HL-60 (cell line): Measurements from ENCODE around the gene HELT.

Experiments
- POLR2AphosphoS5 ChIP-seq: IDR thresholded peaks from 2 replicates; pipeline ENCODE4 v1.6.1; 2012; ENCODE audit warnings: low read depth
- SPI1 ChIP-seq: IDR thresholded peaks from 2 replicates; pipeline ENCODE4 v1.6.1; 2012; ENCODE audit warnings: low read depth, mild to moderate bottlenecking, borderline replicate concordance
- TF ChIP-seq, protein P1 (sequence below): IDR thresholded peaks from one replicate; pipeline ENCODE4 v1.5.1; 2011; ENCODE audit warnings: low read length, control low read depth, inconsistent platforms; ENCODE audit not compliant: insufficient read depth
- TF ChIP-seq, protein P2 (sequence below): IDR thresholded peaks from 2 replicates; pipeline ENCODE4 v1.6.1; 2012; ENCODE audit warnings: low read depth; ENCODE audit not compliant: insufficient replicate concordance

DNA sequence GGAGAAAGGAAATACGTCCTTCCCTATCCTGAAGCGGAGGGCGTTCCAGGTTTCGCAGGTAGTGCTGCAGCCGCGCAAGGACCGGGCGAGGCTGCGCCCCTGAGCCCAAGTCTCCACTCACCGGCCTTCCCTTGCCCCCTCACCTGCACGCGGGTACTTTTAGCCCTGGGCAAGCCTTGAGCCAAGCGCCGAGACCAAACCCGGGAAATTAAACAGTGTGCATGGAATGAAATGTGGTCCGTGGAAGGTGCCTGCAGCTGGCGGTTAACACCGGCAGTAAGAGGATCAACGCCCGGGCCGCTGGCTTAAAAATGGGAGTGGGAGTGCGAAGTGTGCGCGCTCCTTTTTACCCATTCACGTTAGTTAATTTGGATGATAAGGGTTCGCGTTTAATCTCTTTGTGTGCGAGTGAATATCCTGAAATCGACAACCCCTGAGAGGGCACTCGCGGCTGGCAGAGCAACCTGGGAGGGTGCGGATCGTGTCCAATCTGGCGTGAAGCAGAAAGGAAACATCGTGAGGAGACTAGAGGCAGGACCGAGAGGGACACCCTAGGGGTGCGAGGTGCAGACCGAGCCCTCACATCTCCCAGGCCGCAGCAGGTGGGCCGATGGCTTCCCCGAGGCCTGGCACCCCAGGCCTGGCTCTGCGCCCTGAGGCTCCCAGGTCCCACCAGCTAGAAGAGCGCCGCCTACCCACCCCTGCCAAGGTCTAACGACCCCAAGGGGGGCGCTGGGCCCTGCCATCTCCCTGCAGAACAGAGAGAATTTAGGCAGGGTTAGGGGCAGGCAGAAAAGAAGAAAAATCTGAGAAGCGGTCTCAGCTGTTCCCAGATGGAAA, 2.0 kb upstream of the HELT start:
- TF ChIP-seq, protein P1, sequence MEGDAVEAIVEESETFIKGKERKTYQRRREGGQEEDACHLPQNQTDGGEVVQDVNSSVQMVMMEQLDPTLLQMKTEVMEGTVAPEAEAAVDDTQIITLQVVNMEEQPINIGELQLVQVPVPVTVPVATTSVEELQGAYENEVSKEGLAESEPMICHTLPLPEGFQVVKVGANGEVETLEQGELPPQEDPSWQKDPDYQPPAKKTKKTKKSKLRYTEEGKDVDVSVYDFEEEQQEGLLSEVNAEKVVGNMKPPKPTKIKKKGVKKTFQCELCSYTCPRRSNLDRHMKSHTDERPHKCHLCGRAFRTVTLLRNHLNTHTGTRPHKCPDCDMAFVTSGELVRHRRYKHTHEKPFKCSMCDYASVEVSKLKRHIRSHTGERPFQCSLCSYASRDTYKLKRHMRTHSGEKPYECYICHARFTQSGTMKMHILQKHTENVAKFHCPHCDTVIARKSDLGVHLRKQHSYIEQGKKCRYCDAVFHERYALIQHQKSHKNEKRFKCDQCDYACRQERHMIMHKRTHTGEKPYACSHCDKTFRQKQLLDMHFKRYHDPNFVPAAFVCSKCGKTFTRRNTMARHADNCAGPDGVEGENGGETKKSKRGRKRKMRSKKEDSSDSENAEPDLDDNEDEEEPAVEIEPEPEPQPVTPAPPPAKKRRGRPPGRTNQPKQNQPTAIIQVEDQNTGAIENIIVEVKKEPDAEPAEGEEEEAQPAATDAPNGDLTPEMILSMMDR = no peak
- TF ChIP-seq, protein P2, sequence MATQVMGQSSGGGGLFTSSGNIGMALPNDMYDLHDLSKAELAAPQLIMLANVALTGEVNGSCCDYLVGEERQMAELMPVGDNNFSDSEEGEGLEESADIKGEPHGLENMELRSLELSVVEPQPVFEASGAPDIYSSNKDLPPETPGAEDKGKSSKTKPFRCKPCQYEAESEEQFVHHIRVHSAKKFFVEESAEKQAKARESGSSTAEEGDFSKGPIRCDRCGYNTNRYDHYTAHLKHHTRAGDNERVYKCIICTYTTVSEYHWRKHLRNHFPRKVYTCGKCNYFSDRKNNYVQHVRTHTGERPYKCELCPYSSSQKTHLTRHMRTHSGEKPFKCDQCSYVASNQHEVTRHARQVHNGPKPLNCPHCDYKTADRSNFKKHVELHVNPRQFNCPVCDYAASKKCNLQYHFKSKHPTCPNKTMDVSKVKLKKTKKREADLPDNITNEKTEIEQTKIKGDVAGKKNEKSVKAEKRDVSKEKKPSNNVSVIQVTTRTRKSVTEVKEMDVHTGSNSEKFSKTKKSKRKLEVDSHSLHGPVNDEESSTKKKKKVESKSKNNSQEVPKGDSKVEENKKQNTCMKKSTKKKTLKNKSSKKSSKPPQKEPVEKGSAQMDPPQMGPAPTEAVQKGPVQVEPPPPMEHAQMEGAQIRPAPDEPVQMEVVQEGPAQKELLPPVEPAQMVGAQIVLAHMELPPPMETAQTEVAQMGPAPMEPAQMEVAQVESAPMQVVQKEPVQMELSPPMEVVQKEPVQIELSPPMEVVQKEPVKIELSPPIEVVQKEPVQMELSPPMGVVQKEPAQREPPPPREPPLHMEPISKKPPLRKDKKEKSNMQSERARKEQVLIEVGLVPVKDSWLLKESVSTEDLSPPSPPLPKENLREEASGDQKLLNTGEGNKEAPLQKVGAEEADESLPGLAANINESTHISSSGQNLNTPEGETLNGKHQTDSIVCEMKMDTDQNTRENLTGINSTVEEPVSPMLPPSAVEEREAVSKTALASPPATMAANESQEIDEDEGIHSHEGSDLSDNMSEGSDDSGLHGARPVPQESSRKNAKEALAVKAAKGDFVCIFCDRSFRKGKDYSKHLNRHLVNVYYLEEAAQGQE = no peak
- TF ChIP-seq POLR2AphosphoS5 (no peak), SPI1 (no peak)
